GM19455 (cell line): Measurements from ENCODE around the gene KCNK18.

Experiments used
- ATAC-seq: cut with Tn5 transposase; IDR thresholded peaks from one replicate; pipeline ENCODE4 v1.9.1; 2021; ENCODE audit not compliant: unreplicated experiment

Gene KCNK18

DNA sequence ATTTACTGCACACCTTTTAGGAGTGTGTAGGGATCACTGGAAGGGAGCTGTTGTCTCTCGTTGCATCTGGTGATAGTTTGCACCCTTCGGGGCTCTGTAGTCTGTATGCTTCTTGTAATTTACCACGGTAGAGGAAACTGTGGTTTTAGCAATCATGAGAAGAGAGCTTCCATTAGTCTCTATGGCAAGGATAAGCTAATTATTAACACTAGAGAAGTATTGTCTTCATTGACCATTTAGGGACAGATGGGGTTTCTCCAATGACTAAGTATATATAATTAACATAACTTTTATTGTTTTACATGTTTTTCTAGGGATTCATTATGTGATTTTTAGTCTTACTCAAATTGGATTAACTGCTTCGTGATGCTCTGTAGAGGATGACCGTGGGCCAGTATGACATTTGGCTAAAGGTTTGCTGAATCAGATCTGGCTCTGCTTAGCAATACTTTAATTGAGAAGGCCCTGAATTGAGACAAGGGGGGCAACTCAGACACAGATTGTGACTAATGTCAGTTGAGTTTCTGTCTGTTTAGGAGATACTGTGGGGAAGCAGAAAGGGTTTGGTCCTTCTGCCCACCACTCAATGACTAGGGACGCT is 52.3 kb downstream of the KCNK18 start:
- no peak for ATAC-seq

DNA sequence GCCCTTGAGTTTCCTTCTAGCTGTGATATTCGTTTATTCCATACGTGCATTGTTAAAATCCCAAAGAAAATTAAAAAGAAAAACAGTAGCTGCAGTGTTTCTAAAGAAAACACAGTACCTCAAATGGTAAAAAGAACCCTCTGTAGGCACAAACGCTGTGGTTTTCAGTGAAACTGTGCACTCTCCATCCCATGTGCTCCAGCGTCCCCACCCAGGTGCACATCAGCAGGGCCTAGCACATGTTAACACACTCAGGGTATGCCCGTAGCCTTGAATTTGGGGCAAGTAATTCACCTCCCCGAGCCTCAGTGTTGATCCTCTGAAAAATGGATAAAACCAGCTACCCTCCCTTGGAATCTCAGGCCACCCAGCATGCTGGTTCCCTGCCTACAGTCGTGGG is 53.1 kb downstream of the KCNK18 start:
- ATAC-seq = no peak

DNA sequence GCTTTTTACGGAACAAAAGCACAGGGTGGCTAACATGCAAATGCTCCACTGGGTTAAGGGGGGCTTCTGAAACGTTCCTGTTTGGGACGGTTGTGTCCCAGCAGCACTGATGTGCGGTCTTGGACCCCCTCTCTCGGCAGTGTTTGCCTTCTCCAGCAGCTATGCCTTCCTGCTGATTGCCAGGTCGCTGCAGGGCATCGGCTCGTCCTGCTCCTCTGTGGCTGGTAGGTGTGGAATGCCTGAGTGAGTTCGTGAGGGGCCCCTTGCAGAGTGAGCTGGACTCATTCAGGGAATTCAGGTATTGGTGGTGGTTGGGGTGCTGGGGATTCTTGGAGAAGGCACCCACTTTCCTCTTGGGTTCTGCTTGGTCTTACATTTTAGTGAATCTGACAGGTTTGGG is 56.6 kb downstream of the KCNK18 start:
- no peak for ATAC-seq

DNA sequence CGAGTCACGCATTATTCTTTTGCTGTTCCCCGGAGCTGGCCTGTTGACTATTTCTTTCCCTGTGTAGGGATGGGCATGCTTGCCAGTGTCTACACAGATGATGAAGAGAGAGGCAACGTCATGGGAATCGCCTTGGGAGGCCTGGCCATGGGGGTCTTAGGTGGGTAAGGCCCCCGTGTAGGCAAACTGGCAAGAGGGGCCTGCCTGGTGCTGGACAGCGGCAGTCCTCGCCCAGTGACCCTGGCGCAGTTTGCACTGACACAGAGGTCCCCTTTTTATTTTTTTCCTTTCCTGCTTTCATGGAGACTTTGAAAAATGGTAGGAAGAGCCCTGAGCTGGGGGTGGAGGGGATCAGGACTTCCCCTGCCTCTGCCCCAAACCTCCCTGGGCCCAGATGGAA is 57.0 kb downstream of the KCNK18 start:
- no peak for ATAC-seq

DNA sequence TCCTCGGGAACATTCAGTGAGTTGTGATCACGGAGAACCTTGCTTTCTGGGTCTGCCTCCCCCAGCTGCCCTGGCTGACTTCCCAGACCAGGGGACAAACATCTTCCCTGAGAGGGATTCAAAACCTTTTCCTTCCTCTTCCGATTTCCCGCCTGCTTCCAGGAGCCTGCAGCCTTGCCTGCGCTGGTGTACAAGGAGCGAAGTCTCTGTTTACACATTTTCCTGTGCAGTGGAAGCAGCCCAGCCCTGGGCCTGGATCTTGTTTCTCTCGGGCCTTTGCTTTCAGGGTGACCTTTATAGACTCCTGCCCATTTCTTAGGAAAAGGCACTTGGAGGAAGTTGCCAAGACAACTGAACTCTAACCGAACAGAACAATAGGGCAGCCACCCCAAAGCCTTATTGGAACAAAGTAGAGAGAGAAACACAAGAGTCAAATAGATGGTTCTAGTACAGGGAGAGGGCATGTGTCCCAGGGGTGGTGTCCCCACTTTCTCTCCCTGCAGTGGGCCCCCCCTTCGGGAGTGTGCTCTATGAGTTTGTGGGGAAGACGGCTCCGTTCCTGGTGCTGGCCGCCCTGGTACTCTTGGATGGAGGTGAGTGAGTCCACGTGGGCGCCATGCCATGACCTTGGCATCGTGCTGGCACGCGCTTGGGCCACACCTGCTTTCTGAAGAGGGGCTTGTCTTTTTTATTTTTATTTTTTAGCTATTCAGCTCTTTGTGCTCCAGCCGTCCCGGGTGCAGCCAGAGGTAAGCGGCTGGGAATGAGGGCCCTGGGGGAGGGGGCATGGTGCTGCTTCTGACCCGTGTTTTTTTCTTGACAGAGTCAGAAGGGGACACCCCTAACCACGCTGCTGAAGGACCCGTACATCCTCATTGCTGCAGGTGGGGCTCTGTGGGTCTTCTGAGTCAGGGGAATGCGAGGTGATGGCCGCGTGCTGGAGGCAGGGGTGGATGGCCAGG is 57.8 kb downstream of the KCNK18 start:
- no peak for ATAC-seq

DNA sequence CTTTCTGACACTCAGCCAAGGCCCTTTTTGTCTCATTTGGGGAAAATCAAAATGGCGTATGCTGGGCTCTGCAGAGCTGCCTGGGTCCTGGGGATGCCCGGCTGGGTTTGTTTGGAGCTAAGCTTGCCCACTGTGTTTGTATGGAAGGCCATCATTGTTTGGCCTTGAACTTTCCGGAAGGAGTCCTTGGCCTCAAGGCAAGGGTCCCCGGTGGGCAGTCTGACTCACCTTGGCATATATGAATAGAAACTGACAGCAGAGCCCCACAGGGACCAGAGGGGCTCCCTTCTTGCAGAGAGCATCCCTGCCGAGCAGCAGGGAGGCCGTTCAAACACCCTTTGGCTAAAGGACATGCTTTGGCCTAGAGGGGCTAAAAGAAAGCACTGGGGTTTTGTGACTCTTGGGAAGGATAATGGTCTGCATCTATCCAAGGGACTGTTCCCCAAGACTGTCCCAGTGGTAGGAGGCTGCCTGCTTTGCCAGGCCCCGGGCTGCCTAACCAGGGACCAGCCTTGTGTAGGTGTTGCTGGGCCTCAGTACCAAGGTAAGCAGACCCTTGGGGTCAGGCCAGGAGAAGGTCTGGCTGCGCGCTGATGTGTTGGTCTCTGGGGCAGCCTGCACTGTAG is 58.7 kb downstream of the KCNK18 start:
- no peak for ATAC-seq

DNA sequence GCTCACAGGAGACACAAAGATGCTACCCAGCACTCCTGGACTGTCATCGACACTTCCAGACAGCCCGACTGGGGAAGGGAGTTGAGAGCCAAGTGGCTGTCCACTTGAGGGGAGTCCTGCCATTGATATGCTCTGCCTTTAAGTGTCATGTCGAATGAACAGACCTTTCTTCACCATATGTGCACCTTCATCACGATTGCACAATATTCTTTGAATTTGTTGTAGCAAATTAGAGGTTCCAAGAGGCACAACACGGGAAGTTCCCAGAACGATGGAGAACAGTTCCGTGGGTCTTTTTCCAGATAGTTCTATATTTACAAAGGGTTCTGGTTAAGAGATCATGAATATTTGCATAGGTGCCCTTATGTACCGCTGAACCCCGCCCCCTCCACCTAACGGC is 59.6 kb downstream of the KCNK18 start:
- ATAC-seq = no peak

DNA sequence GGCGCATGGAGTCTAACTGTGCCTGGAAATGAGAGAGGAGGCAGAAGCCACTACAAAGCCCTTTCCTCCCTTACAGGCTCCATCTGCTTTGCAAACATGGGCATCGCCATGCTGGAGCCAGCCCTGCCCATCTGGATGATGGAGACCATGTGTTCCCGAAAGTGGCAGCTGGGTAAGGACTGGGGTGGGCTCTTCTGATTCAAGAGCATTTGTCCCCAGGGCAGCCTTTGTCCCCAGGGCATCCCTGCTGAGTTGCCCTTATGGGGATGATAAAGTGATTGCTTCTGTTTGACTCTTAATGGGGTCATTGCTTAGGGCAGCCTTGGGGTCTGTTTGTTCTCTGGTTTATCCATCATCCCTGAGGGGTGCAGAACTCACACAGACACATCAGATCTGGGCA is 60.4 kb downstream of the KCNK18 start:
- ATAC-seq = no peak

DNA sequence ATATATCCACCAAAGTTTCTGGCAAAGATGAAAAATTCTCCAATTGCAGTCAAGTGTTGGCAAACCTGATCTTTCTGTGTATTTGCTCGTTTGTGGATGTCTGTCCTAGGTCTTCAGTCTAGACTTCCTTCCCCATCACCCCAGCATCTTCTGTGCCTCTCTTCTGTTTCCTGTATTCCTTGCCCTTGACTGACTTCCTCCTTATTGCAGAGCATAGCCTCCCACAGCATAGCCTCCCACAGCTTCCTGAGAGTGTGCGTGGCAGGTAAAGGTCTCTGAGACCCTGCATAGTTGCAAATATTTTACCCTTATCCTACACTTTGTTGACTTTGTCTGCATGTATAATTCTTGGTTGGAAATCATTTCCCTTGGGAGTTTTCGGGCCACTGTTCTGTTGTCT is 62.0 kb downstream of the KCNK18 start:
- no peak for ATAC-seq
